HG02763 (cell line): ENCODE data around the gene ANO6.

Source experiments
- ATAC-seq: cut with Tn5 transposase; IDR thresholded peaks from one replicate; pipeline ENCODE4 v1.9.1; 2021; ENCODE audit warnings: mild to moderate bottlenecking, moderate library complexity; ENCODE audit not compliant: unreplicated experiment

Gene ANO6

DNA sequence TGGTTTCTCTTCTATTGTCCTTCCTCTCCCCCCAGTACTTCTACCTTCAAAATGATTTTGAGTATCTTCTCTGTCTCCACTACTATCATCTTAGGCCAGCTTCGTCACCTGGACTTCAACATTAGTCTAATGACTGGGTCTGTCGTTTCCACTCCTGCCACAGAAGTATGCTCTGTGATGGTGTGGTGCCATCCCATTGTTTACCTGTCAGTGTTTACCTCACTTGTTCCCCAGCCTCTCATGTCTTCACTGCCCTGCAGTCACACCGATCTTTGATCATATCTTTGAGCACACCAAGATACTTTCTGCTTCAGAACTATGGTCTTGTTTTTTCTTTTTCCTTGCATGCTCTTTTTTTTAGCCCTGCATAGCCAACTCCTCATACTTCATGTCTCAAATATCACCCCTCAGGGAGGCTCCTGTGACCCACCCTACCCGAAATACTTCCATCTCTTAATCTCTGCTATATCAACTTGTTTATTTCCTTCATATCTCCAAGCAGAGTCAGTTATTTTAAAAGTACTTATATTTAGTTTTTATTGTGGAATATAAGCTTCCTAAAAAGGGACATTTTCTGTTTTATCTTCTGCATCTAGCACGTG is 60.4 kb downstream of the ANO6 start:
- no peak for ATAC-seq

DNA sequence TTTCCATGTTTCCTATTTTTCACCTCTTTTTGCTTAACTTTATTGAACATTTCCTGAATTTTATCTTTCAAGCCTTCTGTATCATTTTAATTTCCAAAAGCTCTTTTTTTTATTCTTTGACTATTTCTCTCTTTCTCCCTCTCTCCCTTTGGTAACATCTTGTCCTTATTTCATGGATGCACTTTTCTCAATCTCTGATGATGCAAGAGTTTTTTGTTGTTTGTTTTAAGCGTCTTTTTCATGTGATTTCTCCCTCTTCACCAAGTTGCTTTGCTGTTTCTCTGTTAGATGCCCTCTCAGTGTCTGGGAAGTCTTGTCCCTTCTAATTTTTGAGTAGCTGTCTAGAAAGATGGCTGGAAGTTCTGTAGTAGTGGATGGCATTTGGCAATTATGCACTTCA is 62.6 kb downstream of the ANO6 start:
- ATAC-seq = no peak

DNA sequence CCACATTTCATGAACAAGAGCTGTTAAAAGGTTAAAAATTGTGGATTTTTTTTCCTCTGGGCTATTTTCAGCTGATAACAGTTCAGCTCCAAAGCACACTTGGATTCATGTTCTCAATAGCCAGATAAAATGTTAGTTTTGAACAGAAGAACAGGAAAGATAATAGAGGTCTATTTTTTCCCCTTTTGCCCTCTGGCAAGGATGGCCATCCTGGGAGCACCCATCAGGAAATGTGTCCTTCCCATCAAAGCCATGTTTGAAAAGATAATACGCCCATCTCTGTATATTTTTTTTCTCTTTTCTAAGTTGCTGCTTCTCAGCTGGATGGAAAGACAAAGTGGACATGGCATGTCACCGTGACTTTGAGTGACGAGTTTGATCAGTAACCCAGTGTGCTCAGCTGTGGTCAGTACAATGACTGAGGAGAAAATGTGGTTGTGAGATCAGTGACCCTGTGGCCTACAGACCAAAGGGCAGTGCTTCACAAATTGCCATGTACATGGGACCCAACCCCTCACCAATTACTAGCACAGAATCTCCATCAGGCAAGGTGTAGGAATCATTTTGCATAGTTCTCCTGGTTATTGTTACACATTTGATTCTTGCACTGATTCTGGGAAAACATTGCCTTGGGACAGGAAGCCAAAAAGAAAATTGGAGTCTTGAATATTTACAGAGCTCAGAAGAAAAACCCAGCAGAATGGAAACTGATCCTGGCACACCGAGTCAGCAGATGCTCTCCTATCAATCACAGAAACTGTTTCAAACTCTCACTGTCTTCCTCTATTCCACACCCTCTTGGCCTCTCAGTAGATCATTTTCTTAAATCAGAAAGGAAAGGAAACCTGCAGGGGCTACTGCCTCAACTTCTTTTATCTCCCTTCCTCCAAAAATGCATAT is 64.3 kb downstream of the ANO6 start:
- no peak for ATAC-seq

DNA sequence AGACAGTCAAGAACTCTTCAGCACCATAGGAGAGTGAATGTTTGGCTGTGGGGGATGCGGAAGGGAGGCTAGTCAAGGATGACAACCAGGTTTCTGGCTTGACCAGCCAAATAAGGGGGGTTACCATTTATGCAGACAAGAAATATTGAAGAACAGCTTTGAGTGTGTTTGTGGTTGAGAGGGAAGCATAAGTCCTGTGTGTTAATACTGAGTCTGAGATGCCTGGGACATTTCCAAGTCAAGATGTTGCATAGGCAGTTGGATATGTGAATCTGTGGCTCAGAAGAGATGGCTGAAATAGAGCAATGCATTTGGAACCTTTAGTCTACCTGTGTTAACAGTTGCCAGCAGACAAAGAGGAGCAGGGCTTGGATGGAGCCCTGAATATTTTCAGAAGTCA is 66.1 kb downstream of the ANO6 start:
- no peak for ATAC-seq

DNA sequence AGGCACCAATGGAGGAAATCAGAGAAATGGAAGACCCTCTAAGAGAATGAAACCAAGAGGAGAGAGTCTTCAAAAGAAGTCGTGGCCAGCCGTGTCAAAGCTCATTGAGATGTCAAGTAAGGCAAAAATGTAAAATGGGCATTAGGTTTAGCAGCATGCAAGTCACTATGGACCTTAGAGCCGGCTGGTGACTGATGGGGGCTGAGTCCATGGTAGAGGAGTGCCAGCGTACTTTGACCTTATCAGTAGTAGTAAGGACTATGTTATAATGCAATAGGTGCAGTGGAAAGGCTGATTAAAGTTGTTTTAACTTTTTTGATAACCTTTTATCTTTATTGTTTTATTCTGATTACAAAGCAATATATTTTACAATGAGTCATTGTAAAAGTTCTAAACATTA is 66.5 kb downstream of the ANO6 start:
- ATAC-seq = no peak

DNA sequence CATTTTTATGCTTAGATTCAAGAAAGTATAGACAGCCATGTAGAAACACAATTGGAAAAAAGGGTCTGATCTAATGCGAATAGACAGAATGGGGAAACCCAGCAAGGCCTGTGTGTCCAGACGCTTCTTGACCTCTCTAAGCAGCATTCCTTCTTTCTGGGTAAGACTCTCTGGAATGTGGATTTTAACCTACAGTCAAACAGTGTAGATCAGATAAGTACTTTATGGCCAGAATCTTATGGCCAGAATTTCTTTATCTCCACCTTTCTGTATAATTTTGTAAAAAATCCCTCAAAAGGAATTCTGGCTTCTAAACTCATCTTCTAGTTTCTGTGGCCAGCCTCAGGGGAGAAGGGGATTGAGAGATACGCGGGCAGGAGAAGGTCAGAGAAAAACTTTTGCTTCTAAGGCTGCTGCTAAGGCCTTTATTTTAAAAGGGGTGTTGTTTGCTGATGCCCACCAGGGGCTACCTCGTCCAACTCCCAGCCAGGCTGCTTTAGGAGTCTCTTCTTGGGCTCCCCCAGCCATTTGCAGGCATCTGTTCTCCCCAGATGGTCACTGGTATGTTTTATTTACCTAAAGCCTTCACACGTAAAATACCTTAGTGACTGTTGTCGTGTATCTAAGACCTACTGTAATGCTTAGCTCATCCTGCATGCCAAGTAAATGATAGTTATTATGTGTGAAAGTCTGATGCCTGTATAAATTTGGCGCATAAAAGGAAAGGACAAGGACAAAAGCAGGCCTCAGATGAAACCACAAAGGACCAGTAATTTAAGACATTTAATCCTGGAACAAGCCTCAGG is 68.4 kb downstream of the ANO6 start:
- no peak for ATAC-seq

DNA sequence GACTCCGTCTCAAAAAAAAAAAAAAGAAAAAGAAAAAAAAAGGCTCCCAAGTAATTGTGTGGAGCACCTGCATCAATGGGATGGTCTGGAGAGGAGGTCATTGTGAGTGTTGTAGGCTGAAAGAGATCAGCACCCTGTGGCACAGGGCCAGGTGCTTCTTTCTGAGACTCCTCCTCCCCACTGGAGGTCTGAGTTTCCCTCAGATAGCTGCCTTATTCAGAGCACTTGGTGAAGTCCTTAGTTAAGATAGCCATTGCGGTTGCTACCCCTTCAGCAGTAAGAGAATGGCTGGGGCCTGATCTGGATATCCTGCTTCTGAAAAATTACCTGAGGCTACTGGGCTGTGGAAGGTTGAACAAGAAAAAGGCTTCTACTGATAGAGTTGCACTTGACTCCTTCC is 69.8 kb downstream of the ANO6 start:
- ATAC-seq = no peak

DNA sequence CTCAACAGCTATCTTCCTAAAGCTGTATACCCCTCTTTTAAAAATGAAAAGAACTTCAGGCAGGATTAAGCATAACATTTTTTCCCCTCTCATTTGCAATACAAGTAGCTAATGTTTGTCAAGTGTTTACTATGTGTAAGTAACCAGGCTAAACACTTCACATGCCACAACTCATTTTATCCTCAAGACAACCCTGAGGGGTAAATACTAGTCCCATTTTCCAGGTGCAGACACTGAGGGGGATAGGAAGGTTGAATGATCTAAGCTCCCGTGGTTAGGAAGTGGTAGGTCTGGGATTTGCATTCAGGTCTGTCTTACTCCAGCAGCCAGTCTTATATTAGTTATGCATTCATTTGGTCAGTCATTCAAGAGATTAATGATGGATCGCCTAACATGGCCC is 70.7 kb downstream of the ANO6 start:
- no peak for ATAC-seq

DNA sequence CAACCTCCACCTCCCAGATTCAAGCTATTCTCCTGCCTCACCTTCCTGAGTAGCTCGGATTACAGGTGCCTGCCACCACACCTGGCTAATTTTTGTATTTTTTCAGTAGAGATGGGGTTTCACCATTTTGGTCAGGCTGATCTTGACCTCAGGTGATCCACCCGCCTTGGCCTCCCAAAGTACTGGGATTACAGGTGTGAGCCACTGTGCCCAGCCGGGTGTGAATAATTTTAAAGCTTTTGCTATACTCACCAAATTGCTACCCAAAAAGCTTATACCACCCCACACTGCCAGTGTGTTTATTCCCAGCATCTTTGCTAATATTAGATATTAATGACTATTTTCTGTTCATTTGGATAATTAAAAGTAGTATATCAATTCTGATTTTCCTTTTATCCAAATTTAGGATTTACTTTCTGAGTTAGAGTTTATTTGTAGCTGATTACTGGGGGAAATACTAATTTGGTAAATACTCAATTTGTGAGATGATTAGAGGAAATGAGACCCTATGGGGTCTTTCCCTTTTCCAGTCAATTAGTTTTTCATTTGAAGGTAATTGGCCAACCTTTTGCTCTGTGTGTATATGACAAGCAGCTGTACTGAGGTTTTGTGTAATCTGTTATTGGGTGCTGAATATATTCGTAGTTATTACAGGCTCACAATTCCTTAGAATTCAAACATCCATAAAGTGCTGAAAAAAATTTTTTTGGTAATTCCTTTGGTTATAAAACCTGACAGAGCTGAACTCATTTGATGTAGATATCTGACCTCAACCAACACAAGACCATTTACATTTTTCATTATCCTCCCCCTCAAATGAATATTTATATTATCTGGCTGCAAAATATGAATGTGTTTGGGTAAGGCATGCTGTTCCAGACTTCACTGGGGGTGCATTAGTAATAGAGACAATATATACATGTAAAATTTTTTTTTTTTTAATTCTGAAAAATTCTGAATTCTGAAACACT is 73.6 kb downstream of the ANO6 start:
- no peak for ATAC-seq

DNA sequence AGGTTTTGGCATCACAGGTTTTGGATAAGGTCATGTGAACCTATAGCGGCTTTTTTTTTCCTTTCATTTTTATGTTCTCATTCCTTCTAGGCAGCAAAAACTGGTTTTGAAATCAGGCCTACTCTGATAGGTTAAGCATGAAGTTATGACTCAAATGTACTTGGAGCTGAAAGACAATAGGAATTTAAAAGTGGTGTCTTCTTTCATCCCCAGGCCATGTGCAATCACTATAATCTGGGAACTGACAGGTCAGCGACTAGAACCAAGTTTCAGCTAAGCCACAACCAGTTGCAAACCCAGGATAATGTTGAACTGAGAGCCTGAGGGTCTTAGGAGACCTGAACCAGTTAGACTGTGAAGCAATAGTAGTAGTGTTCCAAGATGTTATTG is 74.3 kb downstream of the ANO6 start:
- no peak for ATAC-seq

DNA sequence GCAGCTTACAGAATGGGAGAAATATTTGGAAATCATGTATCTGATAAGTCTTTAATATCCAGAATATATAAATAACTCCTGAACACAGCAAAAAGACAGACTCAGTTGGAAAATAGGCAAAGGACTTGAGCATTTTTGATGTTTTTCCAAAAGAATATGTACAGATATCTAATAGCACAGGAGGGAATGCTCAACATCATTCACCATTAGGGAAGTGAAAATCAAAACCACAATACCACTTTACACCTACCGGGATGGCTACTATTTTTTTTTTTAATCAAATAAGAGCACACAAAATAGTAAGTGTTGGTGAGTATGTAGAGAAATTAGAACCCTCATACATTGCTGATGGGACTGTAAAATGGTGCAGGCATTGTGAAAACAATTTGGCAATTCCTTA is 75.6 kb downstream of the ANO6 start:
- no peak for ATAC-seq

DNA sequence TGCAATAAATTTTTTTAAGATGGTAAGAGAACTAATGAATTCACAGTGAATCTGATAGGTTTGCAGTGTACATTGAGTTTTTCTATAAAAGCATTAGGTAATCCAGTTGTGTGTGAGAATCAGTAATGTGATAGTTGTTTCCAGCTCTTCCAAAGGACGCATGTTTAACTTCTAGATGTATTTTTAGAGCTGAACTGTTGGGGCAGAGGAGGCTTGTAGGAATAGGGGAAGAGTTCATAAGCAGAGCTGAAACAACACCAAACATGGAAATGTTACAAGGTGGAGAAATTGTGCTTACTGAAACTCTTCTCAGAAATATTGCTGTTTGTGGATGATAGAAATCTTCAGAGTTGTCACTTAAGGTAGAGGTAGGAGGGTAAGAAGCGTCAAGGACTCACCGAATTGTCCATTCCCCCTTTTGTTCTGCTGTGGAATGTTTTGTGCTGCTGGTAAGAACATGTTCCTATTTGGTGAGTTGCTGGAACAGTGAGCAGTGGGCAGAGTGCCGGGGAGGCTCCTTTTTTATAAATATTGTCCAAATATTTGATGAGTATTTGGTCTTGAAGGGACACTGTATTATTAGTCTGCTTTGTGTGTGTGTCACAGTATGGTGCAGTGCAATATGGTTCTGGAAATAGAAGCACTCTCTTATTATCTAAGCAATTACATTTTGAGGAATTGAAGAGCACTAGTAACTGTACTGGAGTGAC is 76.7 kb downstream of the ANO6 start:
- no peak for ATAC-seq

DNA sequence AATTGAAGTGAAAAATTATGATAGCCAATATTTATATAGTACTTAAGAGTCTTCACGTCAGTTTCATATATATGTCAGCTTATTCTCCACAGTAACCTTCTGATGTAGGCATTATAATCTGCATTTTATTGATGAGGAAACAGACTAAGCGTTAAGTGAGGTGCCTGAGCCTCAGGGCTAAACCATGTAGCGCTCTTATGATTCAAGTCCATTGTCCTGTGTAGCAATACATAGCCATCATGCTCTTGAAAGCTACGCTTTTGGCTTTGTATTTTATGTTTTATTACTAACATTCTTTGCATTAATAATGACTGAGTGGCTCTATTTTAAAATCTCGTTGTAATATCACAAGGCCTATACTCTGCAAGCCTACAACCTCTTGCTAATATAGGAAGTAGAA is 79.0 kb downstream of the ANO6 start:
- no peak for ATAC-seq

DNA sequence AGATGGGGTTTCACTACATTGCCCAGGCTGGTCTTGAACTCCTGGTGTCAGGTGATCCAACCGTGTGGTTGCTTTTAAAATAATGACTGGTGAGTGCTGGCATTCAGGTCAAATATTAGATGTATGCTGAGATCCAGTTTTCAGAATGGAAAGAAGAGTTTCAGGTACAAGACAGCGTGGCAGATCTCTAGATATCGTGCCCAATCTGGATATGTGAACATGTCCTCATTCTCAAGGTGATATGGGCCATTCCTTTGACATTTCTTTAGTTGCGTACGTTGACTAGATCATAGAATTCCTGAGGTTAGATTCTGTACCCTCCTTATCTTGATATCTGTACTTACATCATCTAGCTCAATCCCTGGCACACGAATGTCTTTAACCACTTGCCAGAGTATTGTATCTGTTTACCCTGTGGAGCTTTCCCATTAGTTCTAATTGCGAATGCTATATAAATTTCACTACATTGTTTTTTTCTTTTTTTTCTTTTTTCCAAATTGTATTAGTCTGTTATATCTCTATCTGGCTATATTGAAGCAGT is 80.2 kb downstream of the ANO6 start:
- no peak for ATAC-seq

DNA sequence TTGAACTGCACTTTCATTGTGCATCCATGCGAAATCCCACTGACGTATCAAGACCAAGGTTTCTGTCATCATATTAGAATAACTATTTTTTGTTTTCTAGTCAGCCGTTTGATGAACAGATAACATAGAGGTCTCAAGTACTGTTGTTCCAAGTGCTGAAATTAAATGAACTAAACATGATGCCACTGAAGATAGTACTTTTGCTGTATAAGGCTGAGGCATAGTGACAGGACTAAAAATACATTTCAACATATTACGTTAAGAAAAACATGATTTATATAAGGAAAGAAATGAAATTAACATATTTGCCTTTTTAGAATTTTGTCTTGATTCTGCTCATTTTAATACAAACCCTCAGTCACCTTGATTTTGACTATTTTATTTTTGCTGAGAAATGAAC is 82.2 kb downstream of the ANO6 start:
- ATAC-seq = no peak

DNA sequence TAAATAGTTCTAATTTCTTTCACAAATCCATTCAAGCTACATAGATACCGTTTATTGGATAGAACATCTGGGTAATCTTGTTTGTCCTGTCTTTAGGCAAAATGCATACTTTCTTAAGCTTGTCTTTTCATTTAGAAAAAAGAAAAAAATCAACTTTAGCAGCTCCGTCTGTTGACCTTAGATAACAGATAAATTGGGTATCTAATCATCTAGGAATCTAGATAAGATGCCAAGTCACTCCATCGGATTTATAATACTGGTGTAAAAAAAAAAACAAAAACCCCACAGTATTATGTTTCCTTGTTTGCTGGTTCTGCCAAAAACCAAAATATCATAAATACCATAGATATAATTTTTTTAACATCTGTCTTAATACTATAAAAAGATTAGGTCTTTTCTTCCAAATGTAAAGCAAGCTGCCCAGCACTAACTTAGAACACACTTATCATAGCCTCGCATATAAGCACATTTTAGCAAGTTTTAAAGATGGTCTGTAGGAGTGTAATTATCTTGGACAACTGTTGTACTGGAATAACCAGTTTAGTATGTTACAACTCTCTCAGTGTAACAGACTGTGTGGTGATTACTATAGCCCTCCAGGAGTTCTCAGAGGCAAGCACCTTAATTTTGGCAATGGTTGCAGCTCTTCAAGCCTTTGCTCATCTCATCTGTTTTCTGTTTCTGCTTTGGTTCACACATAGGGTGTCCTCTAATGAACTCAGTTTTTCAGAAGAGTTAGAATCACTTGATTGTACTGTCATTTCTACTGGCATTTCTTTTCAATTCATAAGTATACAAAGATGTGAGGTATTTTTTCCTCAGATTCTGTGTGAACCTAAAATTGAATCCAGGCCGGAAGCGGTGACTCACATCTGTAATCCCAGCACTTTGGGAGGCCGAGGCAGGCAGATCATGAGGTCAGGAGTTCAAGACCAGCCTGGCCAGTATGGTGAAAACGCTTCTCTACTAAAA is 83.1 kb downstream of the ANO6 start:
- ATAC-seq = no peak

DNA sequence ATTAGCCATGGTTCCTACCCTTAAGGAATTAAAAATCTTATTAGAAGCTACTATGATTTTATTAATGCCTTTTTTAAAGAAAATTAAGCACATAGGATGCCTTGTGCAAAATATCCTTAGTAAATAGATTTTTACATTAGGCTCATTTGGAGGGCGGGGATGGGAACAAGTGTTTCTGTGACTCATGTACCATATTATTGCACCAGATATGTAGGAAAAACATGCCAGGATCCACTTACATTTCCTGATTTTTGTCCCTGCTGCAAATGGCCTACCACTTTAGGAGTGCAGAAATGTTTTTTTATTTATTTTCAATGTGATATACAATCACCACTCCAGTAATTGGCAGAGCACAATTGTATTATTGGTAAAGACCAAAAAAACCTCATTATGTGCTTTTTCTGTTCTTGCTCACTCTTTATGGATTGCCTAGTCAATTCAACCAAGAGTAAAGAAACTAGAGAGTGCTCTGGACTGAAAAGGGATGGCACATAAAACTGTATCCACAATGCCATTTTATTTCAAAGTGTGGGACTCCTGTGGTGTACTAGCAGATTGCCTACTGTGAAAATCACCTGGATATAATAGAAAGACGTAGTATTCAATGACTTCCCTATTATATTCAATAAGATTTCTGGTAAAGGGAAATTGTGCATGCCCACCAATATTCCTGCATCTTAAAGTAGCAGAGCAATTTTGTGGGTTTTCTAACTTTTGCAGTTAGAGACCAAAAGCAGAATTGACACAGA is 86.9 kb downstream of the ANO6 start:
- ATAC-seq = no peak

DNA sequence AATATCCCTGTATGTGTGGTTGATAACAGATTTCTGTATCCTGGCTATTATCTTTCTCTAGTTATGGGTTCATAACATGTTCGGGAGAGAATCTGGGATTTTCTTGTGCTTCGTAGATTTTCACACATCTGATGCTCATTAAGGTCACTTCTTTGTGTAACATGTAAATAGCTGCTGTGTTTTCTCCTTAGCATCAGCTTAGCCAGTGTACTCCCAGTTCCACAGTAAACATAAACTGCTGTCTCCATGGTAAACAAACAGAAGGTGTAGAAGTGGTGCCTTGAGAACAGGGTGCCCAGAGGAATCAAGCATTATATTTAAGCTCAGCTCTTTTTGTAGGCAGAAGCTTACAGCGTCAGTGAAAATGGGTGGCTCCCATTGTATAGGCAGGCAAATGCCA is 88.0 kb downstream of the ANO6 start:
- ATAC-seq = no peak
